ENCODE results near the gene TMEM119.
"Not testable (repeated sequence)": the region's sequence is repeated elsewhere in the genome, so short reads cannot be mapped to it uniquely, and the experiment has no call there.

Gene TMEM119

DNA sequence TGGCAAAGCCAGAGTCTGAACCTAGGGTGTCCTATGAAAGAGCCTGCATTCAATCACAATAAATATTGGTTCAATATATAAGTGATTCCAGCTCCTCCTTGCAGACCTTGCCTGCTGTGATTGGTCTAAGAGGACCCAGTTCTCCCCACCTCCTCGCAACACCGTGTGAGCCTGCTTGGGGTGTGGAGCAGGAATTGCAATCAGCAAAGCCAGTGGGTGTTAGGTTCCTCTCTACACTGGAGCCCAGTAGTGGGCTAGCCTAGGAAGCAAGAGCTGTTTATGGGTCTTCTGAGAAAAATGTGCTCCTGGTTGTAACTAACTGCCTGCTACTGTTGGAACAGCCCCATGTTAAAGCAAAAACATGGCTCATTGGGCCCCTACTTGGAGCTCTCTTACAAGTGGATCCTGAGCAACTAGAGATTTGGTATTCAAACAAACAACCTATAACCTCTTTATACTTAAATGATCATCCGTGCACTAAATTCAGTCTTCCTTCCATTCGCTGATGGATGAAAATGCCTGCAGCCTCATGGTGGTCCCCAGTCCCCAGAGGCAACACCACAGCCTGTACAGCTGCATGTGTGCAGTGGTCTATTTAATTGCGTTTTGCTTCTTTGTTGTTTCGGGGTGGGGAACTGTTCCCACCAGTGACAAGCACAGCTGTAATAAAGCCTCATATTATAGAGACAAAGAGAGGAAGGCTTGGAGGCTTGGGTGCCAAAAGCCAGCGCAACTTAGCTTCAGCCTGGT lies 39.5 kb upstream of the TMEM119 start:
- TF ChIP-seq, protein P1, sequence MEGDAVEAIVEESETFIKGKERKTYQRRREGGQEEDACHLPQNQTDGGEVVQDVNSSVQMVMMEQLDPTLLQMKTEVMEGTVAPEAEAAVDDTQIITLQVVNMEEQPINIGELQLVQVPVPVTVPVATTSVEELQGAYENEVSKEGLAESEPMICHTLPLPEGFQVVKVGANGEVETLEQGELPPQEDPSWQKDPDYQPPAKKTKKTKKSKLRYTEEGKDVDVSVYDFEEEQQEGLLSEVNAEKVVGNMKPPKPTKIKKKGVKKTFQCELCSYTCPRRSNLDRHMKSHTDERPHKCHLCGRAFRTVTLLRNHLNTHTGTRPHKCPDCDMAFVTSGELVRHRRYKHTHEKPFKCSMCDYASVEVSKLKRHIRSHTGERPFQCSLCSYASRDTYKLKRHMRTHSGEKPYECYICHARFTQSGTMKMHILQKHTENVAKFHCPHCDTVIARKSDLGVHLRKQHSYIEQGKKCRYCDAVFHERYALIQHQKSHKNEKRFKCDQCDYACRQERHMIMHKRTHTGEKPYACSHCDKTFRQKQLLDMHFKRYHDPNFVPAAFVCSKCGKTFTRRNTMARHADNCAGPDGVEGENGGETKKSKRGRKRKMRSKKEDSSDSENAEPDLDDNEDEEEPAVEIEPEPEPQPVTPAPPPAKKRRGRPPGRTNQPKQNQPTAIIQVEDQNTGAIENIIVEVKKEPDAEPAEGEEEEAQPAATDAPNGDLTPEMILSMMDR (IDR thresholded peaks at IDR 0.05; ENCODE audit: extremely low read depth, missing control alignments) = no peak
- no peak for DNase-seq (ENCODE audit: low spot score)

DNA sequence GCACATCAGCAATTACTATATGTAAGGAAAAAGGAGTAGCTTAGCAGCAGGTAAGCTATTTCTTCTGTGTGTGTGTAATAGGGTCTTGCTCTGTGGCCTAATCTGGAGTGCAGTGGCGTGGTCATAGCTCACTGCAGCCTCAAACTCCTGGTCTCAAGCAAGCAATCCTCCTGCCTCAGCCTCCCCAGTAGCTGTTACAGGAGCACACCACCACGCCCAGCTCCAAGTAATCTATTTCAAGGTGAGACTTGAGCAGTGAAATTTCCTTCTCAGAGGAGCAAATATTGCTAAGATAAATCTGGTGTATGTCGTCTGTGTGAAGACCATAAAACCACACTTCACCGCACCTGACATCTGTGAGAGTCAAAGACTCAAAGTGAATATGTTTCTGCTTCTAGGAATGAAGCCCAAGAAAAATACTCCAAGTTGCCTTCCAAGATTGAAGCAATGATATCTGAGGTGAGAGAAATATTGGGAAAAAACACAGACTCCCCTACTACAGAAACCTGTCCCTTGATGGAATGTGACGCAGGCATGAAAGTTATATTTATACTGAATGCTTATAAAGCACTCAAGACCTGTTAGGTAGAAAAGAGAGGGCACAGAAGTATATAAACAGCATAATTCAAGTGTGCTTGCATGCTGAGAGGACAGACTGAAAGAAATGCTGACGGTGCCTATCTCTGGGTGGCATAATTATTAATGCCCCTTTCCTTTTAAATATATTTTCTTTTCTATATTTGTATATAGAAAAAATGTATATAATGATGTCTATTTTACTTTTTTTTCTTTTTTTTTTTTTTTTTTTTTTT lies 38.3 kb upstream of the TMEM119 start:
- TF ChIP-seq, protein P1 (IDR thresholded peaks at IDR 0.05; ENCODE audit: extremely low read depth, missing control alignments) = no peak
- no peak for DNase-seq (ENCODE audit: low spot score)

DNA sequence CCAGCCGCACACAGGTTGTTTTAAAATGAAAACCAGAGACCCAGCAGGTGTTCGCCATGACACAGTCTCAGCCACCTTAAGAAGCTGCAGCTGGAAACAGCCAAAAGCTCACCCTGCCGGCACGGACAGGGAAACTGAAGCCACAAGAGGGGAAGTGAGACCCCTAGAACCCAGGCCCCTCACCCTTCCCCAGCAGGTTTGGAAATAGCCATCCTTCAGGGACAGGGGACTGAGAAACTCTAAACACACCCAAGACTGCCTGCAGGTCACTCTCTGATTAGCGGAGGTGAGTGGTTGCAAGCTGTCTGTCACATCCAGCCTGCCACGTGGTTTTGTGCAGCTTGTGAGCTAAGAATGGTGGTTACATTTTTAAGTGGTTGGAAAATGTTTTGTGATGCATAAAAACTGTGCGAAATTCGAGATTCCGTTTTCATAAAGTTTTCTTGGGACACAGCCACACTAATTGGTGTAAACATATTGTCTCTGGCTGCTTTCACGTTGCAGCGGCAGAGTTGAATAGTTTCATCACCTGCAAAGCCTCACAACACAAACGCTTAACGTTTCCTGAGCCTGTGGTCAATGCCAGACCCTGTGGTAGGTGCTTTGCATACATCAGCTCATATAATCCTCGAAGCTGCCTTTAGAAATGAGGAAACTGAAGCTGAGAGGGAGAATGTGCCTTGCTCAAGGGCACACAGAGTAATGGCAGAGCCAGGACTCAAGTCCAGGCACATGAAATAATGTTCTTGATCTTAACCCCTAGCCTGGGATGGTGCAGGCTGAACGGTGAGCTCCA lies 37.5 kb upstream of the TMEM119 start:
- peak; percentile 66 for DNase-seq (ENCODE audit: low spot score)
- TF ChIP-seq, protein P1 (IDR thresholded peaks at IDR 0.05; ENCODE audit: extremely low read depth, missing control alignments) = no peak

DNA sequence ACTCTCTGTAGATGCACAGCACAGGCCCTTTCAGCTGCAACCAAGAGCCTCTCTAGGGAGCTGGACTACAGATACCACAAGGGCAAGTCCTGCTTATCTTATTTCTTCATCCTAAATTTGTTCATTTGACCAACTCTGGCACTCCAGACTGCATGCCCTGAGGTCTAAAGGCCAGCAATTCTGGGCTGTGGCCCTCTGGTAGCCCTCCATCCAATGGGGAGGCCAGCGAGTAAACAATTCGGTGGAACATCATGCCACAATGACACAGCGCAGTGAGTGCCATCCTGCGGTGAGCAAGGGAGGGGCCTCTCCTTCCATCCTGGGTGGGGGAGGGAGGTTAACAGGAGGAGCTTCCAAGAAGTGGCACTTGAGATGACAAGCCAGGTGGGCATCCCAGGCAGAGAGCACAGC lies 36.5 kb upstream of the TMEM119 start:
- TF ChIP-seq, protein P1 (IDR thresholded peaks at IDR 0.05; ENCODE audit: extremely low read depth, missing control alignments) = no peak

DNA sequence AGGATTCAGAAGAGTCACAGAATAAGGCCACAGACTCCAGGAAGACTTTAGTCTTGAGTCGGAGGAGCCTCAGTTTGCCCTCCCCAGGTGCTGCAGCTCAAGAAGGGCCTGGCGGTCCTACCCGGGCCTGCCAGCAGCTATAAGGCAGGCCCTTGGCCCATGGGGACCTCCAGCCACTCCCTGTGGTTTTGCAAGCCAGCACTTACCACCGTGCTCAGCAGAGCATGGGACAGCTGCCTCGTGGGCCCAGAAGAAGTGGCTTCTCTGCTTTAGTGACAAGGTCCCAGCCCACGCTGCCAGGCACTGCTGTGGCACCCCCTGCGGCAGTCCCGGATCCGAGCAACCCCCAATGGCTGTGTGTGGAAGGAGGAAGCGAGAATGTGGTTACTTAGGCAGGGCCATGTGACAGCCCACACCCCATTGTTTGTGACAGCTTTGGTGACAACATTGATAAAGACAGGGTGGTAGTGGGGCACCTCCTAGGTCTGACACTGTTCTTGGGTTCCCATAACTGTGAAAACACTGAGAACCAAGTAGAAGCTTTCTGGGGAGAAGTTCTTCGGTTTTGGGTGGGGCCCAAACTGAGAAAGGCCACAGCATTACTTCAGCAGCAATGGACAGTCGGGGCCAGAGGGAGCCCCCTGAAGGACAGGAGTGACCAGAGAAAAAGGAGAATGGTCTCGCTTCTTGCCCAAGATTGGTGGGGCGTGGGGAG lies 35.8 kb upstream of the TMEM119 start, which contains the start of gene SELPLG:
SELPLG (minus strand) TSS at position 361 of the 715 bp plus-strand sequence. CDS start 9,587 bp downstream, outside the sequence.
- TF ChIP-seq, protein P1 (IDR thresholded peaks at IDR 0.05; ENCODE audit: extremely low read depth, missing control alignments) = peak; percentile 9
- DNase-seq (ENCODE audit: low spot score) = peak; percentile 79

More for the DNA sequence above, 36.5 kb upstream of the TMEM119 start:
- no peak for DNase-seq (ENCODE audit: low spot score)

DNA sequence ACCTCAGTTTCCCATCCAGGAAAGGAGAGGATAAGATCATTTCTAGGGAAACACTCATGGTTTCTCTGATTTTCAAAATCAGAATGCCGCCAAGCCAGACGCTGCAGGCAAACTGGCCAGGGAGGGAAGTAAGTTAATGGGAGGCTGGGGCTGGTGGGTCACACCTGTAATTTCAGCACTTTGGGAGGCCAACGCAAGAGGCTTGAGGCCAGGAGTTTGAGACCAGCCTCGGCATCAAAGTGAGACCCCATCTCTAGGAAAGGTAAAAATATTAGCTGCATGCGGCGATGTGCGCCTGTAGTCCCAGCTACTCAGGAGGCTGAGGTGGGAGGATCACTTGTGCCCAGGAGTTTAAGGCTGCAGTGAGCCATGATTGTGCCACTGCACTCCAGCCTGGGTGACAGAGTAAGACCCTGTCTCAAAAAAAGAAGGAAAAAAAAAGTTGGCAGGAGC lies 35.2 kb upstream of the TMEM119 start:
- no peak for DNase-seq (ENCODE audit: low spot score)
- TF ChIP-seq, protein P1 (IDR thresholded peaks at IDR 0.05; ENCODE audit: extremely low read depth, missing control alignments) = no peak

DNA sequence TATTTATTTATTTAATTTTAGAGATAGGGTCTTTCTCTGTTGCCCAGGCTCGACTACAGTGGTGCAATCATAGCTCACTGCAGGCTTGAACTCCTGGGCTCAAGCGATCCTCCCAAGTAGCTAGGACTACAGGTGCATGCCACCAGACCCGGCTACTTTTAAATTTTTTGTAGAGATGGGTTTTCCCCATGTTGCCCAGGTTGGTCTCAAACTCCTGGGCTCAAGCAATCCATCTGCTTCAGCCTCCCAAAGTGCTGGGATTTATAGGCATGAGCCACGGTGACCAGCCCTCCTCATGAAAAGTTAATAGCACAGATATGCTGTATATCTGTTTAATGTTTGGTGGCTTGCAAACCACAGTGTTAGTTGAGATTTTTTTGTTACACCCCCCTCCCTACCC lies 33.4 kb upstream of the TMEM119 start:
- DNase-seq (ENCODE audit: low spot score) = not testable (repeated sequence)

Data from GM20000 (cell line).